Liver (tissue), 9 donors: Measurements from ENCODE around the gene CSRNP2. TPM values are rescaled to one million over a fixed set of nuclear protein-coding genes. Genes with fewer than 3 reads are reported as not detected.

Source experiments
- DNase-seq: peaks from one replicate; pipeline ENCODE4 v3.0.0-alpha.2; 2017; ENCODE audit warnings: low spot score
- H3K27ac ChIP-seq, 2 donors: one replicate each; pipeline ENCODE4 v1.7.0; 2013; ENCODE audit warnings: inconsistent platforms in 2 of 2, low read length in 2 of 2, control low read depth in 1 of 2, low read depth in 1 of 2, mild to moderate bottlenecking in 1 of 2
- H3K27me3 ChIP-seq, 4 donors: one replicate each; pipeline versions ENCODE4 v1.6.1 to v1.7.0; 2013; ENCODE audit warnings: low read length in 3 of 4, inconsistent platforms in 1 of 4, mild to moderate bottlenecking in 1 of 4, moderate library complexity in 1 of 4; ENCODE audit not compliant: control insufficient read depth in 4 of 4, insufficient read depth in 4 of 4
- H3K36me3 ChIP-seq, 4 donors: one replicate each; pipeline versions ENCODE4 v1.6.1 to v1.7.0; 2013; ENCODE audit warnings: low read length in 3 of 4, mild to moderate bottlenecking in 3 of 4, low read depth in 1 of 4, moderate library complexity in 1 of 4; ENCODE audit not compliant: control insufficient read depth in 4 of 4, insufficient read depth in 3 of 4
- H3K4me1 ChIP-seq, 4 donors: one replicate each; pipeline versions ENCODE4 v1.6.1 to v1.7.0; 2013; ENCODE audit warnings: low read length in 3 of 4, mild to moderate bottlenecking in 3 of 4, moderate library complexity in 1 of 4; ENCODE audit not compliant: control insufficient read depth in 4 of 4, insufficient read depth in 4 of 4
- H3K4me3 ChIP-seq, 3 donors: one replicate each; pipeline versions ENCODE4 v1.6.1 to v1.7.0; 2013; ENCODE audit warnings: low read length in 3 of 3, control low read depth in 1 of 3, low read depth in 1 of 3, mild to moderate bottlenecking in 1 of 3
- H3K9ac ChIP-seq, 2 donors: one replicate each; pipeline ENCODE4 v1.7.0; 2013; ENCODE audit warnings: low read length in 2 of 2, mild to moderate bottlenecking in 2 of 2, moderate library complexity in 2 of 2, control low read depth in 1 of 2, low read depth in 1 of 2
- H3K9me3 ChIP-seq, 4 donors: one replicate each; pipeline versions ENCODE4 v1.6.1 to v1.7.0; 2013; ENCODE audit warnings: low read length in 3 of 4; ENCODE audit not compliant: control insufficient read depth in 4 of 4
- ATF3 ChIP-seq: IDR thresholded peaks from 2 replicates; pipeline ENCODE4 v1.6.1; 2016; ENCODE audit warnings: antibody characterized with exemption
- CTCF ChIP-seq: fragments of 150-350 bp; IDR thresholded peaks from 2 replicates; pipeline ENCODE4 v1.5.1; 2017; ENCODE audit warnings: improper control_type of control experiment, low read depth, low read length; ENCODE audit not compliant: missing input control
- EGR1 ChIP-seq, 2 donors: IDR thresholded peaks; 2 replicates each; pipeline ENCODE4 v1.6.1; 2016 to 2018; ENCODE audit warnings: antibody characterized with exemption in 2 of 2, low read depth in 2 of 2
- FOXA1 ChIP-seq: IDR thresholded peaks from 2 replicates; pipeline ENCODE4 v1.6.1; 2016; ENCODE audit warnings: antibody characterized with exemption
- FOXA2 ChIP-seq: IDR thresholded peaks from 2 replicates; pipeline ENCODE4 v1.6.1; 2016; ENCODE audit warnings: antibody characterized with exemption
- GABPA ChIP-seq, 2 donors: IDR thresholded peaks in 1 of 2; conservative IDR thresholded peaks in 1 of 2; 2 replicates each; pipeline ENCODE4 v1.6.1; 2016; ENCODE audit warnings: antibody characterized with exemption in 2 of 2, mild to moderate bottlenecking in 1 of 2, moderate library complexity in 1 of 2
- HNF4A ChIP-seq, 2 donors: conservative IDR thresholded peaks; 2 replicates each; pipeline ENCODE4 v1.6.1; 2016; ENCODE audit warnings: antibody characterized with exemption in 2 of 2, mild to moderate bottlenecking in 2 of 2
- HNF4G ChIP-seq: IDR thresholded peaks from 2 replicates; pipeline ENCODE4 v1.6.1; 2016; ENCODE audit warnings: antibody characterized with exemption
- JUND ChIP-seq, 2 donors: IDR thresholded peaks; 2 replicates each; pipeline ENCODE4 v1.6.1; 2016; ENCODE audit warnings: antibody characterized with exemption in 2 of 2
- MAX ChIP-seq: IDR thresholded peaks from 2 replicates; pipeline ENCODE4 v1.6.1; 2016; ENCODE audit warnings: antibody characterized with exemption
- NR2F2 ChIP-seq: IDR thresholded peaks from 2 replicates; pipeline ENCODE4 v1.6.1; 2016; ENCODE audit warnings: antibody characterized with exemption
- RAD21 ChIP-seq, 2 donors: IDR thresholded peaks; 2 replicates each; pipeline ENCODE4 v1.6.1; 2016; ENCODE audit warnings: antibody characterized with exemption in 2 of 2, mild to moderate bottlenecking in 2 of 2
- REST ChIP-seq: IDR thresholded peaks from 2 replicates; pipeline ENCODE4 v1.6.1; 2016; ENCODE audit warnings: antibody characterized with exemption, mild to moderate bottlenecking
- RXRA ChIP-seq, 2 donors: IDR thresholded peaks; 2 replicates each; pipeline ENCODE4 v1.6.1; 2017 to 2018; ENCODE audit warnings: antibody characterized with exemption in 2 of 2, mild to moderate bottlenecking in 1 of 2
- SP1 ChIP-seq: IDR thresholded peaks from 2 replicates; pipeline ENCODE4 v1.6.1; 2018; ENCODE audit warnings: antibody characterized with exemption, mild to moderate bottlenecking
- TAF1 ChIP-seq: conservative IDR thresholded peaks from 2 replicates; pipeline ENCODE4 v1.6.1; 2016; ENCODE audit warnings: antibody characterized with exemption, mild to moderate bottlenecking
- YY1 ChIP-seq: IDR thresholded peaks from 2 replicates; pipeline ENCODE4 v1.6.1; 2016; ENCODE audit warnings: antibody characterized with exemption, mild to moderate bottlenecking
- ZBTB33 ChIP-seq: IDR thresholded peaks from 2 replicates; pipeline ENCODE4 v1.6.1; 2016; ENCODE audit warnings: antibody characterized with exemption
- WGBS: extraction: QIAGEN DNeasy Blood & Tissue Kit; methylation state at CpG from one replicate; pipeline ENCODE4 v1.1.7; 2013; 5-methylcytosine and 5-hydroxymethylcytosine counted together
- polyA plus RNA-seq, 2 donors: library from polyadenylated mRNA; stranded (reverse) in 1 of 2; unstranded in 1 of 2; fragments of 200-250 nt in 1 of 2; fragments of >200 nt in 1 of 2; fragmentation: Nextera tagmentation in 1 of 2; extraction: Ambion mirVana in 1 of 2; gene quantifications; one replicate each; pipeline versions ENCODE4 v1.2.1 to v1.2.3, GENCODE V29; 2013 to 2015
- total RNA-seq, 2 donors: library from RNA; depleted of rRNA; stranded (reverse); fragments of >200 nt; gene quantifications; one replicate each; pipeline ENCODE4 v1.2.3, GENCODE V29; 2014
- donor health status: healthy.
- donor health status: healthy.
- donor health status: healthy.
- donor health status: healthy.
- donor health status: healthy.

CSRNP2 gene
- total and polyA plus RNA-seq, 4 donors: 2.0 to 8.4 (median 3.9) TPM

GRCh38 chr12:51065530-51065929 is 17.9 kb downstream of the CSRNP2 start:
- 98% methylated on average over 5 of the region's 5 CpGs for WGBS
- no peak for DNase-seq
- H3K36me3 ChIP-seq: peaks cover 6 to 49% (median 28%) of the 10 kb centered on the region in 4 donors

More at GRCh38 chr12:51065530-51065929, 17.9 kb downstream of the CSRNP2 start:
- H3K9ac ChIP-seq: no peak overlapping the region
- no peaks in the 10 kb centered on the region for H3K9me3 ChIP-seq
- peak overlapping the region in 1 of 2 donors; percentile 9 for H3K27ac ChIP-seq
- TF ChIP-seq CTCF (no peak), REST (no peak), EGR1 (IDR thresholded peaks at IDR 0.05; ENCODE audit: low read depth in 2 of 2) (no peak), FOXA1 (no peak), ATF3 (peak; percentile 35), JUND (IDR thresholded peaks at IDR 0.05) (peak; percentile 53 to 92), HNF4G (no peak), YY1 (no peak), TAF1 (no peak), ZBTB33 (no peak), MAX (no peak), HNF4A (conservative IDR thresholded peaks at IDR 0.05) (peak; percentile 43 to 67), FOXA2 (no peak), RXRA (IDR thresholded peaks at IDR 0.05) (no peak), GABPA (IDR thresholded peaks at IDR 0.05 in 1 of 2, conservative IDR thresholded peaks at IDR 0.05 in 1 of 2) (no peak), NR2F2 (no peak), SP1 (peak; percentile 18), RAD21 (IDR thresholded peaks at IDR 0.05) (no peak)
- no peaks in the 10 kb centered on the region for H3K27me3 ChIP-seq
- H3K4me3 ChIP-seq: no peak overlapping the region
- peaks cover 0 to 8% (median 0%) of the 10 kb centered on the region in 4 donors for H3K4me1 ChIP-seq
